WTC11 (cell line): ENCODE data around the gene RILP. TPM values are rescaled to one million over a fixed set of nuclear protein-coding genes. Genes with fewer than 3 reads are reported as not detected.

Experiments
- CBFB ChIP-seq: sonication (generic); formaldehyde crosslinking; IDR thresholded peaks from 2 replicates; pipeline ENCODE4 v1.8.1; 2022; ENCODE audit warnings: mild to moderate bottlenecking, low read depth, missing genetic modification reagents
- FOXK1 ChIP-seq: sonication (generic); formaldehyde crosslinking; IDR thresholded peaks from 2 replicates; pipeline ENCODE4 v1.8.0; 2022; ENCODE audit warnings: mild to moderate bottlenecking, moderate library complexity, missing genetic modification reagents
- GRHL2 ChIP-seq: fragments of 250-450 bp; sonication (Bioruptor Pico); IDR thresholded peaks from 2 replicates; pipeline ENCODE4 v1.8.0; 2022; ENCODE audit warnings: mild to moderate bottlenecking, moderate library complexity; ENCODE audit not compliant: insufficient replicate concordance, severe bottlenecking
- JAZF1 ChIP-seq: fragments of 250-450 bp; sonication (Bioruptor Pico); IDR thresholded peaks from 2 replicates; pipeline ENCODE4 v1.9.0; 2021; ENCODE audit warnings: moderate library complexity, mild to moderate bottlenecking, inconsistent platforms
- MXD4 ChIP-seq: fragments of 250-450 bp; sonication (Bioruptor Pico); IDR thresholded peaks from 2 replicates; pipeline ENCODE4 v1.8.0; 2021; ENCODE audit warnings: mild to moderate bottlenecking, moderate library complexity, borderline replicate concordance
- NFE2L1 ChIP-seq: sonication (generic); formaldehyde crosslinking; IDR thresholded peaks from 2 replicates; pipeline ENCODE4 v1.8.1; 2023; ENCODE audit warnings: missing genetic modification reagents
- SOX15 ChIP-seq: fragments of 250-450 bp; sonication (Bioruptor Pico); IDR thresholded peaks from 2 replicates; pipeline ENCODE4 v1.9.0; 2021; ENCODE audit warnings: mild to moderate bottlenecking
- TCF7 ChIP-seq: sonication (generic); formaldehyde crosslinking; IDR thresholded peaks from 2 replicates; pipeline ENCODE4 v1.8.0; 2022; ENCODE audit warnings: mild to moderate bottlenecking, low read depth, missing genetic modification reagents, moderate library complexity
- USF1 ChIP-seq: sonication (generic); formaldehyde crosslinking; IDR thresholded peaks from 2 replicates; pipeline ENCODE4 v1.8.0; 2022; ENCODE audit warnings: mild to moderate bottlenecking, missing genetic modification reagents
- ZNF121 ChIP-seq: sonication (generic); formaldehyde crosslinking; IDR thresholded peaks from 2 replicates; pipeline ENCODE4 v1.8.0; 2023; ENCODE audit warnings: missing genetic modification reagents
- ZNF263 ChIP-seq: sonication (generic); formaldehyde crosslinking; IDR thresholded peaks from 2 replicates; pipeline ENCODE4 v1.8.1; 2022; ENCODE audit warnings: low read depth, mild to moderate bottlenecking, moderate library complexity, missing genetic modification reagents
- ZNF281 ChIP-seq: sonication (generic); formaldehyde crosslinking; IDR thresholded peaks from 2 replicates; pipeline ENCODE4 v1.8.0; 2023; ENCODE audit warnings: mild to moderate bottlenecking, missing genetic modification reagents
- ZNF416 ChIP-seq: fragments of 250-450 bp; sonication (Bioruptor Pico); IDR thresholded peaks from 2 replicates; pipeline ENCODE4 v1.9.0; 2021; ENCODE audit warnings: mild to moderate bottlenecking, inconsistent platforms
- ZNF423 ChIP-seq: fragments of 250-450 bp; sonication (Bioruptor Pico); IDR thresholded peaks from 2 replicates; pipeline ENCODE4 v2.1.2; 2022; ENCODE audit warnings: mild to moderate bottlenecking, moderate library complexity
- total RNA-seq: library from RNA; stranded (reverse); gene quantifications from 3 replicates; pipeline ENCODE4 v1.2.3, GENCODE V29; 2021
- TF ChIP-seq, protein P1 (sequence below): sonication (generic); formaldehyde crosslinking; IDR thresholded peaks from 2 replicates; pipeline ENCODE4 v1.8.0; 2022; ENCODE audit warnings: mild to moderate bottlenecking, missing genetic modification reagents
- TF ChIP-seq, protein P2 (sequence below): sonication (generic); formaldehyde crosslinking; IDR thresholded peaks from 2 replicates; pipeline ENCODE4 v1.8.0; 2022; ENCODE audit warnings: mild to moderate bottlenecking, missing genetic modification reagents
- TF ChIP-seq, protein P3 (sequence below): sonication (generic); formaldehyde crosslinking; IDR thresholded peaks from 2 replicates; pipeline ENCODE4 v1.8.1; 2022; ENCODE audit warnings: low read depth, mild to moderate bottlenecking, moderate library complexity, missing genetic modification reagents, borderline replicate concordance
- TF ChIP-seq, protein P4 (sequence below): fragments of 250-450 bp; sonication (Bioruptor Pico); conservative IDR thresholded peaks from 2 replicates; pipeline ENCODE4 v1.9.0; 2021; ENCODE audit warnings: mild to moderate bottlenecking
- TF ChIP-seq, protein P5 (sequence below): sonication (generic); formaldehyde crosslinking; conservative IDR thresholded peaks from 2 replicates; pipeline ENCODE4 v1.8.1; 2023; ENCODE audit warnings: mild to moderate bottlenecking, low read depth, missing genetic modification reagents, moderate library complexity
- TF ChIP-seq, protein P6 (sequence below): sonication (generic); formaldehyde crosslinking; IDR thresholded peaks from 2 replicates; pipeline ENCODE4 v1.8.1; 2023; ENCODE audit warnings: mild to moderate bottlenecking, missing genetic modification reagents, moderate library complexity

RILP gene
- total RNA-seq, 1 experiment from 2014 or later: 11.7 TPM

GRCh38 chr17:1627982-1628855, 21.4 kb downstream of the RILP start, which contains the start of gene SLC43A2 (continued):
- TF ChIP-seq TCF7: no peak
- TF ChIP-seq ZNF423 (CRISPR knock-in tag): no peak
- TF ChIP-seq ZNF263 (CRISPR knock-in tag): no peak
- TF ChIP-seq ZNF121: no peak
- TF ChIP-seq SOX15: no peak
- TF ChIP-seq, protein P1, sequence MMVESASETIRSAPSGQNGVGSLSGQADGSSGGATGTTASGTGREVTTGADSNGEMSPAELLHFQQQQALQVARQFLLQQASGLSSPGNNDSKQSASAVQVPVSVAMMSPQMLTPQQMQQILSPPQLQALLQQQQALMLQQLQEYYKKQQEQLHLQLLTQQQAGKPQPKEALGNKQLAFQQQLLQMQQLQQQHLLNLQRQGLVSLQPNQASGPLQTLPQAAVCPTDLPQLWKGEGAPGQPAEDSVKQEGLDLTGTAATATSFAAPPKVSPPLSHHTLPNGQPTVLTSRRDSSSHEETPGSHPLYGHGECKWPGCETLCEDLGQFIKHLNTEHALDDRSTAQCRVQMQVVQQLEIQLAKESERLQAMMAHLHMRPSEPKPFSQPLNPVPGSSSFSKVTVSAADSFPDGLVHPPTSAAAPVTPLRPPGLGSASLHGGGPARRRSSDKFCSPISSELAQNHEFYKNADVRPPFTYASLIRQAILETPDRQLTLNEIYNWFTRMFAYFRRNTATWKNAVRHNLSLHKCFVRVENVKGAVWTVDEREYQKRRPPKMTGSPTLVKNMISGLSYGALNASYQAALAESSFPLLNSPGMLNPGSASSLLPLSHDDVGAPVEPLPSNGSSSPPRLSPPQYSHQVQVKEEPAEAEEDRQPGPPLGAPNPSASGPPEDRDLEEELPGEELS: peak; percentile 44; the same call in 1 of the 2 replicates
- TF ChIP-seq ZNF281 (CRISPR knock-in tag): no peak
- TF ChIP-seq CBFB (CRISPR knock-in tag): no peak
- TF ChIP-seq, protein P2, sequence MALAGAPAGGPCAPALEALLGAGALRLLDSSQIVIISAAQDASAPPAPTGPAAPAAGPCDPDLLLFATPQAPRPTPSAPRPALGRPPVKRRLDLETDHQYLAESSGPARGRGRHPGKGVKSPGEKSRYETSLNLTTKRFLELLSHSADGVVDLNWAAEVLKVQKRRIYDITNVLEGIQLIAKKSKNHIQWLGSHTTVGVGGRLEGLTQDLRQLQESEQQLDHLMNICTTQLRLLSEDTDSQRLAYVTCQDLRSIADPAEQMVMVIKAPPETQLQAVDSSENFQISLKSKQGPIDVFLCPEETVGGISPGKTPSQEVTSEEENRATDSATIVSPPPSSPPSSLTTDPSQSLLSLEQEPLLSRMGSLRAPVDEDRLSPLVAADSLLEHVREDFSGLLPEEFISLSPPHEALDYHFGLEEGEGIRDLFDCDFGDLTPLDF (CRISPR knock-in tag): no peak
- TF ChIP-seq, protein P3, sequence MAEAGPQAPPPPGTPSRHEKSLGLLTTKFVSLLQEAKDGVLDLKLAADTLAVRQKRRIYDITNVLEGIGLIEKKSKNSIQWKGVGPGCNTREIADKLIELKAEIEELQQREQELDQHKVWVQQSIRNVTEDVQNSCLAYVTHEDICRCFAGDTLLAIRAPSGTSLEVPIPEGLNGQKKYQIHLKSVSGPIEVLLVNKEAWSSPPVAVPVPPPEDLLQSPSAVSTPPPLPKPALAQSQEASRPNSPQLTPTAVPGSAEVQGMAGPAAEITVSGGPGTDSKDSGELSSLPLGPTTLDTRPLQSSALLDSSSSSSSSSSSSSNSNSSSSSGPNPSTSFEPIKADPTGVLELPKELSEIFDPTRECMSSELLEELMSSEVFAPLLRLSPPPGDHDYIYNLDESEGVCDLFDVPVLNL (CRISPR knock-in tag): no peak
- no peak for TF ChIP-seq GRHL2
- TF ChIP-seq NFE2L1 (CRISPR knock-in tag): no peak
- TF ChIP-seq JAZF1: no peak
- TF ChIP-seq, protein P4, sequence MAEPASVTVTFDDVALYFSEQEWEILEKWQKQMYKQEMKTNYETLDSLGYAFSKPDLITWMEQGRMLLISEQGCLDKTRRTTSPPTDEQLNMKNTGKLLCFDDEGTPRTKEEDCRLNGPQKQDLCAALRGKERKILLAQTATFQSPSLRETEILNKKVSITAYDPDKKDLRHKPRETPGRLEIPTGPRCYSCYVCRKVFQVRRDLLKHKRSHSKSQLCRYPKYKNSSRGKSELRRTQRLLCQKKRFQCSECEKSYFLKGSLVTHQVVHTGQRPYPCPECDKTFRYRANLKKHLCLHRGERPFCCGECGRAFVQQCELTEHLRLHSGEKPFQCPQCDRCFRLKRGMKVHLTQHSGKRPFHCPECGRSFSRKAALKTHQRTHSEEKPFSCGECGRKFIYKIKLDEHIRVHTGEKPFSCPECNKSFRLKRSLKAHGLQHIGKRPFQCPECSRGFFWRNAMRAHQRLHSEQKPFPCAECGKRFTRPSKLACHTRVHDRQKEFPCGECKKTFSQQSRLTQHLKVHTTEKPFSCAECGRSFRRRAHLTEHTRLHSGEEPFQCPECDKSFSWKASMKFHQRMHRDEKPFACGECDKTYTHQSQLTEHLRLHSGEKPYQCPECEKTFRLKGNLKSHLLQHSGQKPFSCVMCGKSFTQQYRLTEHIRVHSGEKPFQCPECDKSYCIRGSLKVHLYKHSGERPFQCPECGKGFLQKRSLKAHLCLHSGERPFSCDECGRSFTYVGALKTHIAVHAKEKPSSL (CRISPR knock-in tag): no peak
- peak; percentile 43; the same call in 1 of the 2 replicates for TF ChIP-seq FOXK1 (CRISPR knock-in tag)
- TF ChIP-seq, protein P5, sequence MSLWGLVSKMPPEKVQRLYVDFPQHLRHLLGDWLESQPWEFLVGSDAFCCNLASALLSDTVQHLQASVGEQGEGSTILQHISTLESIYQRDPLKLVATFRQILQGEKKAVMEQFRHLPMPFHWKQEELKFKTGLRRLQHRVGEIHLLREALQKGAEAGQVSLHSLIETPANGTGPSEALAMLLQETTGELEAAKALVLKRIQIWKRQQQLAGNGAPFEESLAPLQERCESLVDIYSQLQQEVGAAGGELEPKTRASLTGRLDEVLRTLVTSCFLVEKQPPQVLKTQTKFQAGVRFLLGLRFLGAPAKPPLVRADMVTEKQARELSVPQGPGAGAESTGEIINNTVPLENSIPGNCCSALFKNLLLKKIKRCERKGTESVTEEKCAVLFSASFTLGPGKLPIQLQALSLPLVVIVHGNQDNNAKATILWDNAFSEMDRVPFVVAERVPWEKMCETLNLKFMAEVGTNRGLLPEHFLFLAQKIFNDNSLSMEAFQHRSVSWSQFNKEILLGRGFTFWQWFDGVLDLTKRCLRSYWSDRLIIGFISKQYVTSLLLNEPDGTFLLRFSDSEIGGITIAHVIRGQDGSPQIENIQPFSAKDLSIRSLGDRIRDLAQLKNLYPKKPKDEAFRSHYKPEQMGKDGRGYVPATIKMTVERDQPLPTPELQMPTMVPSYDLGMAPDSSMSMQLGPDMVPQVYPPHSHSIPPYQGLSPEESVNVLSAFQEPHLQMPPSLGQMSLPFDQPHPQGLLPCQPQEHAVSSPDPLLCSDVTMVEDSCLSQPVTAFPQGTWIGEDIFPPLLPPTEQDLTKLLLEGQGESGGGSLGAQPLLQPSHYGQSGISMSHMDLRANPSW: no peak
- no peak for TF ChIP-seq ZNF416
- no peak for TF ChIP-seq MXD4 (CRISPR knock-in tag)
- TF ChIP-seq USF1 (CRISPR knock-in tag): 0 out of 2 replicates have a peak, but pooled peaks have one; percentile 16
- TF ChIP-seq, protein P6, sequence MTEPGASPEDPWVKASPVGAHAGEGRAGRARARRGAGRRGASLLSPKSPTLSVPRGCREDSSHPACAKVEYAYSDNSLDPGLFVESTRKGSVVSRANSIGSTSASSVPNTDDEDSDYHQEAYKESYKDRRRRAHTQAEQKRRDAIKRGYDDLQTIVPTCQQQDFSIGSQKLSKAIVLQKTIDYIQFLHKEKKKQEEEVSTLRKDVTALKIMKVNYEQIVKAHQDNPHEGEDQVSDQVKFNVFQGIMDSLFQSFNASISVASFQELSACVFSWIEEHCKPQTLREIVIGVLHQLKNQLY (CRISPR knock-in tag): no peak
